Measurements from ENCODE around the gene WIPF3.

The WIPF3 gene

GRCh38 chr7:29898301-29898700, 92.0 kb downstream of the WIPF3 start:
- DNase-seq = no peak
- intact Hi-C loops (cut with DNase I) = no loop called here

- no peak for DNase-seq
- intact Hi-C loops (cut with DNase I) = no loop called here
These were observed 94.4 kb downstream of the WIPF3 start for GRCh38 chr7:29900745-29901144.

- DNase-seq = no peak
- intact Hi-C loops (cut with DNase I) = no loop called here
These were observed 100.1 kb downstream of the WIPF3 start for GRCh38 chr7:29906200-29907022.

- intact Hi-C loops (cut with DNase I) = no loop called here
- DNase-seq = no peak
These were observed 107.9 kb downstream of the WIPF3 start for GRCh38 chr7:29914180-29914579.

- DNase-seq = peak in 3 of 10 donors; percentile 36 to 85 (median 80)
- intact Hi-C loops (cut with DNase I) = no loop called here
These were observed 109.3 kb downstream of the WIPF3 start for GRCh38 chr7:29915481-29916215.

GRCh38 chr7:29917641-29918040, 111.3 kb downstream of the WIPF3 start:
- no peak for DNase-seq
- intact Hi-C loops (cut with DNase I) = no loop called here

GRCh38 chr7:29918850-29919249, 112.5 kb downstream of the WIPF3 start:
- DNase-seq = no peak
- intact Hi-C loops (cut with DNase I) = no loop called here

- no peak for DNase-seq
- intact Hi-C loops (cut with DNase I) = loop anchor here (2.0 kb wide), 1 partner anchor 171 kb away; no protein-coding TSS in a partner anchor
These were observed 113.5 kb downstream of the WIPF3 start for GRCh38 chr7:29919790-29920189.

GRCh38 chr7:29920491-29920890, 114.2 kb downstream of the WIPF3 start:
- no peak for DNase-seq
- intact Hi-C loops (cut with DNase I) = loop anchor here (2.0 kb wide), 1 partner anchor 172 kb away; no protein-coding TSS in a partner anchor

- DNase-seq = peak in 1 of 10 donors; percentile 85
- intact Hi-C loops (cut with DNase I) = loop anchor here (2.0 kb wide), 1 partner anchor 173 kb away; no protein-coding TSS in a partner anchor
These were observed 115.2 kb downstream of the WIPF3 start for GRCh38 chr7:29921404-29922010.

GRCh38 chr7:29922921-29923700, 116.8 kb downstream of the WIPF3 start:
- no peak for DNase-seq
- intact Hi-C loops (cut with DNase I) = no loop called here

GRCh38 chr7:29924006-29924405, 117.7 kb downstream of the WIPF3 start:
- DNase-seq = no peak
- intact Hi-C loops (cut with DNase I) = no loop called here

- no peak for DNase-seq
- intact Hi-C loops (cut with DNase I) = no loop called here
These were observed 118.4 kb downstream of the WIPF3 start for GRCh38 chr7:29924684-29925083.

GRCh38 chr7:29926216-29926615, 119.9 kb downstream of the WIPF3 start:
- intact Hi-C loops (cut with DNase I) = no loop called here
- DNase-seq = no peak

- DNase-seq = no peak
These were observed 120.4 kb downstream of the WIPF3 start for GRCh38 chr7:29926741-29927140.

GRCh38 chr7:29929018-29929807, 122.9 kb downstream of the WIPF3 start:
- no peak for DNase-seq
- intact Hi-C loops (cut with DNase I) = no loop called here

More at GRCh38 chr7:29926741-29927140, 120.4 kb downstream of the WIPF3 start:
- intact Hi-C loops (cut with DNase I) = no loop called here

GRCh38 chr7:29935111-29935510, 128.8 kb downstream of the WIPF3 start:
- intact Hi-C loops (cut with DNase I) = no loop called here
- DNase-seq = no peak

GRCh38 chr7:29937132-29937531, 130.8 kb downstream of the WIPF3 start:
- no peak for DNase-seq
- intact Hi-C loops (cut with DNase I) = no loop called here

- intact Hi-C loops (cut with DNase I) = no loop called here
- DNase-seq = no peak
These were observed 133.9 kb downstream of the WIPF3 start for GRCh38 chr7:29940199-29940598.

Data from posterior cingulate gyrus (tissue), 11 donors.